HEK293T (cell line): ENCODE measurements around the gene TMED10.

Source experiments
- CTBP1 ChIP-seq: fragments of 450-650 bp; IDR thresholded peaks from 2 replicates; pipeline ENCODE4 v1.6.1; 2016; ENCODE audit warnings: borderline replicate concordance
- ELF4 ChIP-seq: fragments of 450-650 bp; IDR thresholded peaks from 2 replicates; pipeline ENCODE4 v1.6.1; 2017; ENCODE audit warnings: antibody characterized with exemption
- FOXA1 ChIP-seq: fragments of 450-650 bp; IDR thresholded peaks from 2 replicates; pipeline ENCODE4 v1.6.1; 2016; ENCODE audit warnings: mild to moderate bottlenecking
- FOXK2 ChIP-seq: fragments of 450-650 bp; IDR thresholded peaks from 2 replicates; pipeline ENCODE4 v1.6.1; 2016; ENCODE audit warnings: mild to moderate bottlenecking
- FOXM1 ChIP-seq: fragments of 450-650 bp; IDR thresholded peaks from 2 replicates; pipeline ENCODE4 v1.6.1; 2017; ENCODE audit warnings: mild to moderate bottlenecking, borderline replicate concordance
- HDGF ChIP-seq: fragments of 450-650 bp; IDR thresholded peaks from 2 replicates; pipeline ENCODE4 v1.6.1; 2017; ENCODE audit warnings: antibody characterized with exemption, borderline replicate concordance
- LEF1 ChIP-seq: fragments of 450-650 bp; IDR thresholded peaks from 2 replicates; pipeline ENCODE4 v1.6.1; 2017; ENCODE audit warnings: mild to moderate bottlenecking, borderline replicate concordance
- PKNOX1 ChIP-seq: fragments of 450-650 bp; IDR thresholded peaks from 2 replicates; pipeline ENCODE4 v1.6.1; 2016
- SP1 ChIP-seq: fragments of 450-650 bp; IDR thresholded peaks from 2 replicates; pipeline ENCODE4 v1.6.1; 2017
- SUZ12 ChIP-seq: fragments of 450-650 bp; IDR thresholded peaks from 2 replicates; pipeline ENCODE4 v1.6.1; 2016; ENCODE audit warnings: mild to moderate bottlenecking
- ZNF384 ChIP-seq: fragments of 450-650 bp; IDR thresholded peaks from 2 replicates; pipeline ENCODE4 v1.6.1; 2016

- TF ChIP-seq ZNF384 (no peak), HDGF (no peak), SUZ12 (no peak), PKNOX1 (no peak), ELF4 (no peak), FOXA1 (no peak), FOXK2 (no peak), CTBP1 (no peak), SP1 (no peak), FOXM1 (no peak), LEF1 (no peak)
These were observed 6.8 kb upstream of the TMED10 start for GRCh38 chr14:75183225-75183624.
